K562 (cell line): ENCODE data around the gene RSPH6A. TPM values are rescaled to one million over a fixed set of nuclear protein-coding genes. Genes with fewer than 3 reads are reported as not detected.
A peak's percentile ranks its signal among the peaks of the same experiment; 100 is the strongest.

Experiments used
- ARID3A ChIP-seq: IDR thresholded peaks from 2 replicates; pipeline ENCODE4 v1.6.1; 2012; ENCODE audit warnings: low read depth, low read length, improper control_type of control experiment, borderline replicate concordance
- CLOCK ChIP-seq: fragments of 250-450 bp; sonication (Bioruptor Pico); IDR thresholded peaks from 2 replicates; pipeline ENCODE4 v1.4.0; 2020; ENCODE audit warnings: mild to moderate bottlenecking, moderate library complexity, borderline replicate concordance
- E2F8 ChIP-seq: fragments of 450-650 bp; IDR thresholded peaks from 2 replicates; pipeline ENCODE4 v1.7.1; 2018; ENCODE audit warnings: mild to moderate bottlenecking, low read depth; ENCODE audit not compliant: partially characterized antibody
- ELK1 ChIP-seq: sonication (generic); formaldehyde crosslinking; IDR thresholded peaks from 2 replicates; pipeline ENCODE4 v1.8.1; 2022; ENCODE audit warnings: missing genetic modification reagents
- FUS ChIP-seq: fragments of 200-400 bp; formaldehyde crosslinking; optimal IDR thresholded peaks from 2 replicates; pipeline ENCODE3; 2017; ENCODE audit warnings: low read depth, low read length
- HMG20B ChIP-seq: fragments of 250-450 bp; sonication (Bioruptor Pico); IDR thresholded peaks from 2 replicates; pipeline ENCODE4 v1.5.0; 2021; ENCODE audit warnings: mild to moderate bottlenecking
- MAX ChIP-seq: sonication (generic); formaldehyde crosslinking; IDR thresholded peaks from 2 replicates; pipeline ENCODE4 v1.9.0; 2022; ENCODE audit warnings: mild to moderate bottlenecking, missing genetic modification reagents
- MCM5 ChIP-seq: fragments of 450-650 bp; IDR thresholded peaks from 2 replicates; pipeline ENCODE4 v1.6.1; 2016; ENCODE audit warnings: low read depth
- MLLT1 ChIP-seq, 2 experiments: fragments of 450-650 bp; IDR thresholded peaks; 2 replicates each; pipeline ENCODE4 v1.6.1; 2016
- NEUROD1 ChIP-seq: fragments of 150-350 bp; IDR thresholded peaks from 2 replicates; pipeline ENCODE4 v1.6.1; 2014; ENCODE audit warnings: borderline replicate concordance, low read length, low read depth; ENCODE audit not compliant: partially characterized antibody
- PTTG1 ChIP-seq: fragments of 450-650 bp; IDR thresholded peaks from 2 replicates; pipeline ENCODE4 v1.6.1; 2016; ENCODE audit warnings: low read depth, mild to moderate bottlenecking, missing genetic modification characterization, missing compliant biosample characterization
- RB1 ChIP-seq: fragments of 450-650 bp; IDR thresholded peaks from 2 replicates; pipeline ENCODE4 v1.6.1; 2017; ENCODE audit warnings: low read depth, mild to moderate bottlenecking
- RHOXF2B ChIP-seq: fragments of 250-450 bp; sonication (Bioruptor Pico); conservative IDR thresholded peaks from 2 replicates; pipeline ENCODE4 v1.5.1; 2021
- STAT5B ChIP-seq: fragments of 250-450 bp; sonication (Bioruptor Pico); IDR thresholded peaks from 2 replicates; pipeline ENCODE4 v1.8.0; 2021; ENCODE audit warnings: mild to moderate bottlenecking, inconsistent platforms
- ZKSCAN8 ChIP-seq: fragments of 200-800 bp; sonication (Bioruptor generic); IDR thresholded peaks from 2 replicates; pipeline ENCODE4 v1.6.1; 2016; ENCODE audit warnings: missing genetic modification characterization, missing compliant biosample characterization
- ZNF174 ChIP-seq: fragments of 250-450 bp; sonication (Bioruptor Pico); IDR thresholded peaks from 2 replicates; pipeline ENCODE4 v1.4.0; 2020; ENCODE audit warnings: mild to moderate bottlenecking
- ZNF766 ChIP-seq: fragments of 200-800 bp; sonication (Bioruptor generic); conservative IDR thresholded peaks from 2 replicates; pipeline ENCODE4 v1.6.1; 2016; ENCODE audit warnings: missing genetic modification characterization, missing compliant biosample characterization
- polyA plus RNA-seq, 8 experiments: library from polyadenylated mRNA; depleted of rRNA in 4 of 8; stranded (reverse) in 5 of 8; unstranded in 3 of 8; fragments of >200 nt; fragmentation: Nextera tagmentation in 2 of 8; fragmentation: Illumina TruSeq in 1 of 8; extraction: Ambion mirVana in 2 of 8; extraction: Trizol in 1 of 8; gene quantifications; 2 replicates each; pipeline versions ENCODE4 v1.2.1 to v1.2.3, GENCODE V29; 2011 to 2014; ENCODE audit warnings: inconsistent platforms in 1 of 8, missing spikeins in 1 of 8
- total RNA-seq, 7 experiments: library from RNA; depleted of rRNA in 6 of 7; stranded (reverse); fragments of >200 nt in 6 of 7; fragmentation: Illumina TruSeq in 2 of 7; extraction: Trizol in 2 of 7; gene quantifications; 2 replicates each; pipeline versions ENCODE4 v1.2.1 to v1.2.3, GENCODE V29; 2011 to 2021; ENCODE audit warnings: low replicate concordance in 1 of 7

Gene RSPH6A
- total and polyA plus RNA-seq, 9 of the 15 experiments (the other 6 are each of a cell fraction or from before 2014, with no cell fraction given) = 0.03 to 0.15 (median 0.07) TPM; not detected in 5

- TF ChIP-seq CLOCK = no peak
- TF ChIP-seq PTTG1 (tag) = no peak
- no peak for TF ChIP-seq STAT5B (CRISPR knock-in tag)
- no peak for TF ChIP-seq NEUROD1
- peak; percentile 74 for TF ChIP-seq E2F8
- no peak for TF ChIP-seq MLLT1 (IDR thresholded peaks at IDR 0.05)
- TF ChIP-seq ZNF766 (CRISPR knock-in tag) = peak; percentile 1; the same call in 1 of the 2 replicates
- no peak for TF ChIP-seq RHOXF2B (CRISPR knock-in tag)
- no peak for TF ChIP-seq ZNF174 (CRISPR knock-in tag)
- no peak for TF ChIP-seq MCM5
- TF ChIP-seq HMG20B (CRISPR knock-in tag) = no peak
- no peak for TF ChIP-seq ELK1 (CRISPR knock-in tag)
- no peak for TF ChIP-seq ARID3A
- peak; percentile 71 for TF ChIP-seq RB1
- no peak for TF ChIP-seq ZKSCAN8 (CRISPR knock-in tag)
- TF ChIP-seq FUS = no peak
- TF ChIP-seq MAX (CRISPR knock-in tag) = peak; percentile 92
These were observed 44.7 kb downstream of the RSPH6A start (continued) for GRCh38 chr19:45770192-45771101.
